ENCODE data around the gene LARGE1.

The LARGE1 gene

GRCh38 chr22:33544707-33545106 is 375.6 kb downstream of the LARGE1 start:
- no peak for DNase-seq

GRCh38 chr22:33542722-33543121 is 377.6 kb downstream of the LARGE1 start:
- DNase-seq: no peak

GRCh38 chr22:33542153-33542552 is 378.1 kb downstream of the LARGE1 start:
- no peak for DNase-seq

GRCh38 chr22:33539902-33540751 is 380.1 kb downstream of the LARGE1 start:
- no peak for DNase-seq

GRCh38 chr22:33539202-33539901 is 380.9 kb downstream of the LARGE1 start:
- no peak for DNase-seq

GRCh38 chr22:33538277-33538885 is 381.9 kb downstream of the LARGE1 start:
- no peak for DNase-seq

- DNase-seq: no peak
Observed at GRCh38 chr22:33537059-33537458, 383.2 kb downstream of the LARGE1 start.

GRCh38 chr22:33535937-33536875 is 384.1 kb downstream of the LARGE1 start:
- DNase-seq: no peak

GRCh38 chr22:33529424-33530113 is 390.7 kb downstream of the LARGE1 start:
- DNase-seq: no peak

- no peak for DNase-seq
Observed at GRCh38 chr22:33528183-33528582, 392.1 kb downstream of the LARGE1 start.

GRCh38 chr22:33526434-33527107 is 393.7 kb downstream of the LARGE1 start:
- no peak for DNase-seq

- DNase-seq: no peak
Observed at GRCh38 chr22:33524511-33525260, 395.6 kb downstream of the LARGE1 start.

- DNase-seq: no peak
Observed at GRCh38 chr22:33521879-33522665, 398.2 kb downstream of the LARGE1 start.

- DNase-seq: no peak
Observed at GRCh38 chr22:33520904-33521780, 399.1 kb downstream of the LARGE1 start.

GRCh38 chr22:33519974-33520903 is 400.0 kb downstream of the LARGE1 start:
- no peak for DNase-seq

GRCh38 chr22:33519071-33519973 is 401.0 kb downstream of the LARGE1 start:
- DNase-seq: no peak

Data from activated effector memory CD4-positive, alpha-beta T cell treated with anti-CD3 and anti-CD28 coated beads, Interleukin-2, amount 50 U/mL, for 16 hours (primary cell).